HL-60 (cell line): Measurements from ENCODE around the gene C21orf58.

ENCODE experiments used
- CTCF ChIP-seq: IDR thresholded peaks from one replicate; pipeline ENCODE4 v1.5.1; 2011; ENCODE audit warnings: low read length, control low read depth, inconsistent platforms; ENCODE audit not compliant: insufficient read depth
- GABPA ChIP-seq: IDR thresholded peaks from 2 replicates; pipeline ENCODE4 v1.6.1; 2012; ENCODE audit warnings: low read depth
- REST ChIP-seq: IDR thresholded peaks from 2 replicates; pipeline ENCODE4 v1.6.1; 2012; ENCODE audit warnings: low read depth; ENCODE audit not compliant: insufficient replicate concordance
- SPI1 ChIP-seq: IDR thresholded peaks from 2 replicates; pipeline ENCODE4 v1.6.1; 2012; ENCODE audit warnings: low read depth, mild to moderate bottlenecking, borderline replicate concordance

DNA sequence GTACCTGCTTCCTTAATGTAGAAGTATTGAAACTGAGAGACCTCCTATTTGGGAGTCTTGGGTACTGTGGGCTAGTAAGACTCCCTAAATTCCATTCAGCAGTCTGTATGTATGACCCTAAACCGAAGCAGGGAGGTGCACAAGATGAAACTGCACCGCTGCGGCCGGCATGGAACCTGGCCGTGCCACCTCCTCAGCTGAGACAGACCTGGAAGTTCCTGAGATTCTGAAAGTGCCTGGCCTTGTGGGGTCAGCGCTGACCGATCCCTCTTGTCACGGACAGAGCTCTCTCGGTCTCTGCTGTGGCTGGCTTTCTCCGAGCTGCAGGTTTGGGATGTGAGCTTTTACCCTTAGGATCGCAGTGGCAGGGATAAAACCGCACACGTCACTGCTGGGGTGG is 27.3 kb upstream of the C21orf58 start:
- no peak for TF ChIP-seq CTCF
- TF ChIP-seq SPI1: no peak
- no peak for TF ChIP-seq REST
- no peak for TF ChIP-seq GABPA
